Endothelial cell of umbilical vein (primary cell): ENCODE measurements around the gene COL5A1. TPM values are rescaled to one million over a fixed set of nuclear protein-coding genes. Genes with fewer than 3 reads are reported as not detected.

Source experiments
- BruUV-seq: library from RNA; stranded (reverse); fragments of 400-500 nt; replicated peaks from 2 replicates; lab custom pipeline; 2021; lab: Mats Ljungman, UMichigan
- CTCF ChIA-PET: fragments of 300-600, 350-600 bp; sonication (Branson Sonifier 250); formaldehyde crosslinking; loops from one replicate; lab custom pipeline; 2021; ENCODE audit warnings: antibody characterized with exemption, inconsistent platforms; lab: Charles Lee
- POLR2A ChIA-PET: fragments of 300-600, 350-600 bp; sonication (Branson Sonifier 250); formaldehyde crosslinking; loops from one replicate; lab custom pipeline; 2021; ENCODE audit warnings: antibody characterized with exemption, inconsistent platforms; lab: Charles Lee
- DNase-seq: peaks from one replicate; pipeline ENCODE4 v3.0.0-alpha.2; 2011; ENCODE audit warnings: low read depth, low spot score
- FAIRE-seq: peaks from 2 replicates; lab custom pipeline; 2011; peaks lifted over from hg19 to GRCh38; lab: Jason Lieb, UNC
- H2AFZ ChIP-seq: 2 replicates; pipeline ENCODE4 v1.6.0; 2012; ENCODE audit warnings: low read depth, low read length, control low read depth, inconsistent platforms
- H3K27ac ChIP-seq: 2 replicates; pipeline ENCODE4 v1.5.1; 2011; ENCODE audit warnings: low read depth, mild to moderate bottlenecking, control low read depth, low read length, moderate library complexity; ENCODE audit not compliant: insufficient read depth
- H3K27me3 ChIP-seq, 2 experiments: 2 replicates each; pipeline versions ENCODE4 v1.6.0 to v1.6.1; 2011; ENCODE audit warnings: low read length in 2 of 2, mixed read lengths in 1 of 2; ENCODE audit not compliant: control insufficient read depth in 2 of 2, insufficient read depth in 2 of 2
- H3K36me3 ChIP-seq, 2 experiments: 2 replicates in 1 of 2; 3 replicates in 1 of 2; pipeline ENCODE4 v1.5.1; 2011; ENCODE audit warnings: low read length in 2 of 2, mild to moderate bottlenecking in 1 of 2, moderate library complexity in 1 of 2; ENCODE audit not compliant: control insufficient read depth in 2 of 2, insufficient read depth in 2 of 2; ENCODE audit errors: extremely low read depth in 1 of 2
- H3K4me1 ChIP-seq: 3 replicates; pipeline ENCODE4 v1.5.1; 2011; ENCODE audit warnings: mild to moderate bottlenecking, low read length; ENCODE audit not compliant: control insufficient read depth, insufficient read depth; ENCODE audit errors: extremely low read depth
- H3K4me2 ChIP-seq: 2 replicates; pipeline ENCODE4 v1.6.1; 2011; ENCODE audit warnings: low read length, control low read depth, mixed read lengths; ENCODE audit not compliant: insufficient read depth
- H3K4me3 ChIP-seq, 3 experiments: fragments of 200-600 bp in 1 of 3; sonication (generic), shearing (Covaris generic) in 1 of 3; replicated peaks in 1 of 3; 2 replicates each; pipeline ENCODE4 v1.5.1; 2011 to 2016; ENCODE audit warnings: control low read depth in 3 of 3, low read length in 3 of 3, mild to moderate bottlenecking in 2 of 3, inconsistent platforms in 1 of 3, low read depth in 1 of 3, moderate library complexity in 1 of 3; ENCODE audit not compliant: insufficient read depth in 1 of 3
- H3K79me2 ChIP-seq: 2 replicates; pipeline ENCODE4 v1.6.0; 2012; ENCODE audit warnings: low read length, inconsistent platforms; ENCODE audit not compliant: control insufficient read depth, insufficient read depth
- H3K9ac ChIP-seq: replicated peaks from 2 replicates; pipeline ENCODE3; 2011; ENCODE audit warnings: low read length, control low read depth; ENCODE audit not compliant: insufficient read depth; ENCODE audit errors: extremely low read depth
- H3K9me1 ChIP-seq: replicated peaks from 3 replicates; pipeline ENCODE4 v1.6.0; 2011; ENCODE audit warnings: mild to moderate bottlenecking, low read length; ENCODE audit not compliant: control insufficient read depth, insufficient read depth; ENCODE audit errors: extremely low read depth
- H3K9me3 ChIP-seq: replicated peaks from 2 replicates; pipeline ENCODE4 v1.5.1; 2012; ENCODE audit warnings: low read length, inconsistent platforms; ENCODE audit not compliant: control insufficient read depth, insufficient read depth
- H4K20me1 ChIP-seq: replicated peaks from 2 replicates; pipeline ENCODE3; 2011; ENCODE audit warnings: mild to moderate bottlenecking, low read length; ENCODE audit not compliant: control insufficient read depth, insufficient read depth; ENCODE audit errors: extremely low read depth
- CTCF ChIP-seq, 2 donors: IDR thresholded peaks; 1 replicate in 1 of 2; 2 replicates in 1 of 2; pipeline ENCODE4 v1.5.1; 2011; ENCODE audit warnings: low read length in 2 of 2, mild to moderate bottlenecking in 2 of 2, moderate library complexity in 2 of 2, control low read depth in 1 of 2, inconsistent platforms in 1 of 2, low read depth in 1 of 2; ENCODE audit not compliant: insufficient read depth in 1 of 2; ENCODE audit errors: extremely low read depth in 1 of 2
- GATA2 ChIP-seq: IDR thresholded peaks from 2 replicates; pipeline ENCODE4 v1.7.0; 2011; ENCODE audit warnings: low read depth, mild to moderate bottlenecking, moderate library complexity, mixed read lengths, low read length; ENCODE audit not compliant: insufficient read length, insufficient read depth
- JUN ChIP-seq: IDR thresholded peaks from 2 replicates; pipeline ENCODE4 v1.6.1; 2011; ENCODE audit warnings: borderline replicate concordance, low read depth; ENCODE audit not compliant: insufficient read length, insufficient read depth
- MAX ChIP-seq: IDR thresholded peaks from 2 replicates; pipeline ENCODE4 v1.6.1; 2011; ENCODE audit not compliant: insufficient read depth, insufficient read length
- MYC ChIP-seq: IDR thresholded peaks from one replicate; pipeline ENCODE4 v1.6.1; 2011; ENCODE audit warnings: mild to moderate bottlenecking, low read depth, low read length
- POLR2AphosphoS5 ChIP-seq: IDR thresholded peaks from 2 replicates; pipeline ENCODE4 v1.6.1; 2012; ENCODE audit warnings: low read depth, mild to moderate bottlenecking, control low read depth, low read length, moderate library complexity; ENCODE audit not compliant: insufficient read depth
- dilution Hi-C: fragments of 300-500 bp; cut with MboI; formaldehyde crosslinking; loops from one replicate; pipeline ENCODE4 v1.15.0; 2019; ENCODE audit warnings: low sequenced_read_pairs; ENCODE audit not compliant: extremely low pct_ligation_motif_present
- intact Hi-C: fragments of 100-400 bp; cut with micrococcal nuclease; formaldehyde crosslinking; loops from one replicate; pipeline ENCODE4 v1.10.0; 2022
- polyA plus RNA-seq, 4 experiments: library from polyadenylated mRNA; depleted of rRNA in 3 of 4; stranded (reverse) in 3 of 4; unstranded in 1 of 4; fragments of >200 nt; gene quantifications; 2 replicates each; pipeline versions ENCODE4 v1.2.1 to v1.2.3, GENCODE V29; 2011 to 2012; ENCODE audit warnings: missing spikeins in 1 of 4
- total RNA-seq: library from RNA; stranded (reverse); gene quantifications from 2 replicates; pipeline ENCODE4 v1.2.3, GENCODE V29; 2021

COL5A1 gene
- total and polyA plus RNA-seq, 2 donors (not counting 3 experiments of a cell fraction or from before 2014, with no cell fraction given), result 97.4 to 175 TPM

GRCh38 chr9:134607971-134608370 is 33.6 kb upstream of the COL5A1 start:
- Histone ChIP-seq H3K27ac (no peak overlapping the region), H4K20me1 (no peaks in the 10 kb centered on the region), H3K9ac (no peak overlapping the region), H3K79me2 (no peaks in the 10 kb centered on the region), H3K4me2 (no peak overlapping the region), H3K4me3 (no peak overlapping the region), H3K4me1 (peaks cover 4% of the 10 kb centered on the region), H3K27me3 (no peaks in the 10 kb centered on the region), H3K36me3 (no peaks in the 10 kb centered on the region), H3K9me3 (peaks cover 3% of the 10 kb centered on the region), H2AFZ (no peak overlapping the region), H3K9me1 (no peaks in the 10 kb centered on the region)
- no peak for FAIRE-seq
- dilution Hi-C loops (no loop called here), intact Hi-C loops (no loop called here)
- POLR2A ChIA-PET, result no interaction called here
- DNase-seq, result no peak
- no TSS peak for BruUV-seq
- CTCF ChIA-PET, result no interaction called here
- no peak for TF ChIP-seq MAX
- no peak for TF ChIP-seq CTCF (IDR thresholded peaks at IDR 0.05; ENCODE audit: extremely low read depth in 1 of 2, insufficient read depth in 1 of 2, low read depth in 1 of 2, low read length in 2 of 2)
- no peak for TF ChIP-seq GATA2
- TF ChIP-seq JUN, result no peak
- no peak for TF ChIP-seq MYC
- TF ChIP-seq POLR2AphosphoS5, result no peak
